Neural cell (in vitro differentiated cells): ENCODE measurements around the gene SNRPD2. TPM values are rescaled to one million over a fixed set of nuclear protein-coding genes. Genes with fewer than 3 reads are reported as not detected.

Experiments
- H2AFZ ChIP-seq: fragments of 200-600, 300-800 bp; sonication (generic), shearing (Covaris generic); 2 replicates; pipeline ENCODE4 v1.6.0; 2014; ENCODE audit warnings: low read depth, mild to moderate bottlenecking, antibody characterized with exemption, low read length, moderate library complexity
- H3F3A ChIP-seq: fragments of 200-600 bp; shearing (Covaris generic); 2 replicates; pipeline ENCODE4 v1.6.1; 2016; ENCODE audit warnings: mild to moderate bottlenecking, moderate library complexity, mixed read lengths, antibody characterized with exemption, low read length; ENCODE audit not compliant: insufficient read depth, poor library complexity, severe bottlenecking
- H3K27ac ChIP-seq: fragments of 200-600, 300-800 bp; sonication (generic), shearing (Covaris generic); 2 replicates; pipeline ENCODE4 v1.5.1; 2014; ENCODE audit warnings: mild to moderate bottlenecking, low read length, moderate library complexity
- H3K27me3 ChIP-seq: fragments of 300-800, 200-600 bp; sonication (generic), shearing (Covaris generic); 2 replicates; pipeline ENCODE4 v1.6.0; 2014; ENCODE audit warnings: mild to moderate bottlenecking, low read depth, low read length, moderate library complexity; ENCODE audit not compliant: insufficient read depth
- H3K36me3 ChIP-seq: fragments of 300-800, 200-600 bp; sonication (generic), shearing (Covaris generic); 2 replicates; pipeline ENCODE4 v1.5.1; 2014; ENCODE audit warnings: mild to moderate bottlenecking, antibody characterized with exemption, low read length, moderate library complexity; ENCODE audit not compliant: insufficient read depth
- H3K4me2 ChIP-seq: fragments of 300-800, 200-600 bp; sonication (generic), shearing (Covaris generic); 2 replicates; pipeline ENCODE4 v1.6.0; 2014; ENCODE audit warnings: mild to moderate bottlenecking, low read length
- H3K4me3 ChIP-seq: fragments of 300-800, 200-600 bp; sonication (generic), shearing (Covaris generic); 2 replicates; pipeline ENCODE4 v1.5.1; 2014; ENCODE audit warnings: mild to moderate bottlenecking, low read length, moderate library complexity
- H3K79me2 ChIP-seq: fragments of 200-600 bp; shearing (Covaris generic); replicated peaks from 2 replicates; pipeline ENCODE4 v1.6.0; 2014; ENCODE audit warnings: mild to moderate bottlenecking, low read length, moderate library complexity; ENCODE audit not compliant: insufficient read depth
- H3K9ac ChIP-seq: fragments of 300-800, 200-600 bp; sonication (generic), shearing (Covaris generic); 2 replicates; pipeline ENCODE4 v1.6.1; 2016; ENCODE audit warnings: mild to moderate bottlenecking, low read length, mixed read lengths
- H3K9me2 ChIP-seq: fragments of 200-600 bp; shearing (Covaris generic); 2 replicates; pipeline ENCODE4 v1.6.1; 2016; ENCODE audit warnings: mild to moderate bottlenecking, low read length, mixed read lengths; ENCODE audit not compliant: insufficient read depth
- H3K9me3 ChIP-seq: fragments of 200-600, 300-800 bp; sonication (generic), shearing (Covaris generic); 2 replicates; pipeline ENCODE4 v1.6.1; 2016; ENCODE audit warnings: mild to moderate bottlenecking, mixed run types, low read length, moderate library complexity, mixed read lengths
- H4K20me1 ChIP-seq: fragments of 200-600 bp; shearing (Covaris generic); 2 replicates; pipeline ENCODE4 v1.6.1; 2016; ENCODE audit warnings: mild to moderate bottlenecking, mixed run types; ENCODE audit not compliant: insufficient read depth
- EP300 ChIP-seq: fragments of 450-650 bp; conservative IDR thresholded peaks from 2 replicates; pipeline ENCODE4 v1.6.1; 2014; ENCODE audit warnings: antibody characterized with exemption, mild to moderate bottlenecking, moderate library complexity; ENCODE audit not compliant: poor library complexity, severe bottlenecking
- EZH2 ChIP-seq: fragments of 200-600, 300-800 bp; shearing (Covaris generic), sonication (generic); IDR thresholded peaks from 2 replicates; pipeline ENCODE4 v1.6.1; 2014; ENCODE audit warnings: antibody characterized with exemption, low read length, borderline replicate concordance, mild to moderate bottlenecking; ENCODE audit not compliant: insufficient read depth, poor library complexity, severe bottlenecking
- MXI1 ChIP-seq: fragments of 450-650 bp; conservative IDR thresholded peaks from 2 replicates; pipeline ENCODE4 v1.6.1; 2014; ENCODE audit warnings: antibody characterized with exemption, mild to moderate bottlenecking; ENCODE audit not compliant: poor library complexity, severe bottlenecking
- POLR2AphosphoS5 ChIP-seq: IDR thresholded peaks from 2 replicates; pipeline ENCODE4 v1.6.1; 2012
- RAD21 ChIP-seq: fragments of 450-650 bp; conservative IDR thresholded peaks from 2 replicates; pipeline ENCODE4 v1.6.1; 2014; ENCODE audit warnings: antibody characterized with exemption, mild to moderate bottlenecking, moderate library complexity
- SMC3 ChIP-seq: fragments of 450-650 bp; conservative IDR thresholded peaks from 2 replicates; pipeline ENCODE4 v1.6.1; 2014; ENCODE audit warnings: antibody characterized with exemption, mild to moderate bottlenecking, moderate library complexity; ENCODE audit not compliant: poor library complexity
- TAF1 ChIP-seq: IDR thresholded peaks from 2 replicates; pipeline ENCODE4 v1.6.1; 2012; ENCODE audit warnings: low read depth
- polyA plus RNA-seq: library from polyadenylated mRNA; depleted of rRNA; stranded (reverse); fragments of >200 nt; gene quantifications from 2 replicates; pipeline ENCODE4 v1.2.3, GENCODE V29; 2014
- TF ChIP-seq, protein P1 (sequence below): IDR thresholded peaks from 2 replicates; pipeline ENCODE4 v1.6.1; 2012; ENCODE audit warnings: borderline replicate concordance
- TF ChIP-seq, protein P2 (sequence below): fragments of 450-650 bp; IDR thresholded peaks from 2 replicates; pipeline ENCODE4 v1.5.1; 2014; ENCODE audit warnings: antibody characterized with exemption, mild to moderate bottlenecking, moderate library complexity; ENCODE audit not compliant: poor library complexity, severe bottlenecking

SNRPD2 gene
- polyA plus RNA-seq, 1 donor from 2014 or later, result 372 TPM

DNA sequence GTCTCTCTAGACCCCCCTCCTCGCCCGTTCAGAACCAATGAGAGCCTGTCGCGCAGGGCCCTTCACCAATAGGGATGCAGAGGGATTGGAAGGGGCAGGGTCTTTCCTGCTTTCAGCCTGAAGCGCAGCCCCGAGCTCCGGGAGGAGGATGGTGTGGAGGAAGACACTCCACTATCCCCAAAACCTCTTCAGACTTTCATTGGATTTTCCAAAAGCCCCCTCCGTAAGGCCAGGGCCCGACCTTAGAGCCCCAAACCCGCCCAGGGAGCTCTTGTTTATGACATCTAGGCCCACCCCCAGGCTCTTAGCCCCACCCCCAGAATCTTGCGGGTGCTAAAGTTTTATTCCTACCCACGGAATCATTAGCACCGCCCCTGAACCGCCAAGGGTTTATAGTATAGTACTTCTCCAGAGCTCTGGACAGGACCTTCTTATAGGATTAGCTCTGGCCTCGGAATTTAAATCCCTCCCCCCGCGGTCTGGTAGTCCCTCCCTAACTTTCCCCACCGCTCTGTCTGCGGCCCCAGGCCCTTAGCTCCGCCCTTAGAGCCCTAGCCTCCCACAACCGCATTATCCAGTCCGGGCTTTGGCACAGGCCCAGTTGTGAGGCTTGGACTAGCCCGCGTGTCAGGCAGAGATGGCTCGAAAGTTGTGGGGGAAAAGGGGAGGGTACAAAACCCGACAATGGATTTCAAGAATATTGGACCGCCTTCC lies 46.0 kb downstream of the SNRPD2 start:
- H3F3A ChIP-seq, result no peaks in the 10 kb centered on the region
- H2AFZ ChIP-seq, result peak overlapping the region; percentile 33
- peak overlapping the region; percentile 62 for H3K9ac ChIP-seq
- TF ChIP-seq RAD21 (no peak), SMC3 (no peak), TAF1 (no peak), MXI1 (no peak)
- TF ChIP-seq, protein P1, sequence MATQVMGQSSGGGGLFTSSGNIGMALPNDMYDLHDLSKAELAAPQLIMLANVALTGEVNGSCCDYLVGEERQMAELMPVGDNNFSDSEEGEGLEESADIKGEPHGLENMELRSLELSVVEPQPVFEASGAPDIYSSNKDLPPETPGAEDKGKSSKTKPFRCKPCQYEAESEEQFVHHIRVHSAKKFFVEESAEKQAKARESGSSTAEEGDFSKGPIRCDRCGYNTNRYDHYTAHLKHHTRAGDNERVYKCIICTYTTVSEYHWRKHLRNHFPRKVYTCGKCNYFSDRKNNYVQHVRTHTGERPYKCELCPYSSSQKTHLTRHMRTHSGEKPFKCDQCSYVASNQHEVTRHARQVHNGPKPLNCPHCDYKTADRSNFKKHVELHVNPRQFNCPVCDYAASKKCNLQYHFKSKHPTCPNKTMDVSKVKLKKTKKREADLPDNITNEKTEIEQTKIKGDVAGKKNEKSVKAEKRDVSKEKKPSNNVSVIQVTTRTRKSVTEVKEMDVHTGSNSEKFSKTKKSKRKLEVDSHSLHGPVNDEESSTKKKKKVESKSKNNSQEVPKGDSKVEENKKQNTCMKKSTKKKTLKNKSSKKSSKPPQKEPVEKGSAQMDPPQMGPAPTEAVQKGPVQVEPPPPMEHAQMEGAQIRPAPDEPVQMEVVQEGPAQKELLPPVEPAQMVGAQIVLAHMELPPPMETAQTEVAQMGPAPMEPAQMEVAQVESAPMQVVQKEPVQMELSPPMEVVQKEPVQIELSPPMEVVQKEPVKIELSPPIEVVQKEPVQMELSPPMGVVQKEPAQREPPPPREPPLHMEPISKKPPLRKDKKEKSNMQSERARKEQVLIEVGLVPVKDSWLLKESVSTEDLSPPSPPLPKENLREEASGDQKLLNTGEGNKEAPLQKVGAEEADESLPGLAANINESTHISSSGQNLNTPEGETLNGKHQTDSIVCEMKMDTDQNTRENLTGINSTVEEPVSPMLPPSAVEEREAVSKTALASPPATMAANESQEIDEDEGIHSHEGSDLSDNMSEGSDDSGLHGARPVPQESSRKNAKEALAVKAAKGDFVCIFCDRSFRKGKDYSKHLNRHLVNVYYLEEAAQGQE, result no peak
- H4K20me1 ChIP-seq, result no peaks in the 10 kb centered on the region
- H3K27ac ChIP-seq, result no peak overlapping the region
- H3K27me3 ChIP-seq, result peaks cover 10% of the 10 kb centered on the region
- no peaks in the 10 kb centered on the region for H3K9me2 ChIP-seq
- H3K4me2 ChIP-seq, result no peak overlapping the region
- H3K4me3 ChIP-seq, result peak overlapping the region; percentile 75
- H3K9me3 ChIP-seq, result no peaks in the 10 kb centered on the region
- no peaks in the 10 kb centered on the region for H3K36me3 ChIP-seq
- H3K79me2 ChIP-seq, result no peaks in the 10 kb centered on the region

DNA sequence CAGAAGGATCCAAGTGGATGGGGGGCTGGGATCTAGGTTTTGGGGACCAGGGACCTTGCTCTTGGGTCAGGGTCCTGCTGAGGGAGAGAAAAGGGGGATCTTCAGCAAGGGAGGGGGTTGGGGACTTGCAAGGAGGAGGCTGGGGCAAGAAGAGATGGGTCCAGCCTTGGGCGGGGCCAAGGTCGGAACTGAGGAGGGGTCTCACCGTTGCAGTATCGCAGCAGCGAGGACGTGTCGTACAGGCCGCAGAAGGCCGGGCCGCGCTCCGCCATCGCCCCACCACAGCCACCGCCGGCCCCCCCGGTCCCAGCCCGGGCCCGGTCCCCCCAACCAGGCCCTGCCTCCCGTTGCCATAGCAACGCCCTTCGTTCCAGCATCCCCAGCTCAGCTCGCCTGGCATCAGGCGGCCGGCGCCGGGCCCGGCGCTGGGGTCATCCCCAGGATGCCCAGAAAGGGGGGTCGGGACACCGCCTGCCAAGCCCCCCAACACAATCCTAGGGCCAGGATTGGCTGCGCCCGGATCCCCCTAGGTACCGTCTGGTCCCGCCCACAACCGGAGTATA lies 46.6 kb downstream of the SNRPD2 start:
- Histone ChIP-seq H2AFZ (peak overlapping the region; percentile 33), H3K9ac (peak overlapping the region; percentile 62), H3K9me3 (no peaks in the 10 kb centered on the region), H3K79me2 (no peaks in the 10 kb centered on the region), H3K27me3 (peaks cover 10% of the 10 kb centered on the region), H3K36me3 (no peaks in the 10 kb centered on the region), H3K4me2 (peak overlapping the region; percentile 10), H3K27ac (no peak overlapping the region), H3K4me3 (peak overlapping the region; percentile 75), H3K9me2 (no peaks in the 10 kb centered on the region), H4K20me1 (no peaks in the 10 kb centered on the region), H3F3A (no peaks in the 10 kb centered on the region)
- TF ChIP-seq EP300 (peak; percentile 25), SMC3 (no peak), TAF1 (no peak), MXI1 (peak; percentile 20), RAD21 (no peak), POLR2AphosphoS5 (no peak), EZH2 (no peak)
- TF ChIP-seq, protein P2, sequence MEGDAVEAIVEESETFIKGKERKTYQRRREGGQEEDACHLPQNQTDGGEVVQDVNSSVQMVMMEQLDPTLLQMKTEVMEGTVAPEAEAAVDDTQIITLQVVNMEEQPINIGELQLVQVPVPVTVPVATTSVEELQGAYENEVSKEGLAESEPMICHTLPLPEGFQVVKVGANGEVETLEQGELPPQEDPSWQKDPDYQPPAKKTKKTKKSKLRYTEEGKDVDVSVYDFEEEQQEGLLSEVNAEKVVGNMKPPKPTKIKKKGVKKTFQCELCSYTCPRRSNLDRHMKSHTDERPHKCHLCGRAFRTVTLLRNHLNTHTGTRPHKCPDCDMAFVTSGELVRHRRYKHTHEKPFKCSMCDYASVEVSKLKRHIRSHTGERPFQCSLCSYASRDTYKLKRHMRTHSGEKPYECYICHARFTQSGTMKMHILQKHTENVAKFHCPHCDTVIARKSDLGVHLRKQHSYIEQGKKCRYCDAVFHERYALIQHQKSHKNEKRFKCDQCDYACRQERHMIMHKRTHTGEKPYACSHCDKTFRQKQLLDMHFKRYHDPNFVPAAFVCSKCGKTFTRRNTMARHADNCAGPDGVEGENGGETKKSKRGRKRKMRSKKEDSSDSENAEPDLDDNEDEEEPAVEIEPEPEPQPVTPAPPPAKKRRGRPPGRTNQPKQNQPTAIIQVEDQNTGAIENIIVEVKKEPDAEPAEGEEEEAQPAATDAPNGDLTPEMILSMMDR, result no peak
- TF ChIP-seq, protein P1, result no peak
